ENCODE data around the gene CCDC170. TPM values are rescaled to one million over a fixed set of nuclear protein-coding genes. Genes with fewer than 3 reads are reported as not detected.
"Not testable (repeated sequence)": the region's sequence is repeated elsewhere in the genome, so short reads cannot be mapped to it uniquely, and the experiment has no call there.

The CCDC170 gene
- total RNA-seq, 1 donor from 2014 or later: not detected

GRCh38 chr6:151536188-151536479 is 42.3 kb downstream of the CCDC170 start:
- no peaks in the 10 kb centered on the region for H3K4me1 Mint-ChIP-seq (ENCODE audit: low read depth)
- H3K27ac Mint-ChIP-seq: no peak overlapping the region
- H3K27me3 Mint-ChIP-seq (ENCODE audit: insufficient read depth): peaks cover 2% of the 10 kb centered on the region
- peaks cover 23% of the 10 kb centered on the region for H3K9me3 Mint-ChIP-seq
- intact Hi-C loops (cut with micrococcal nuclease): no loop called here
- no peak overlapping the region for H3K4me3 Mint-ChIP-seq
- DNase-seq (ENCODE audit: low spot score): no peak
- H3K36me3 Mint-ChIP-seq (ENCODE audit: low read depth): no peaks in the 10 kb centered on the region

- Mint-ChIP-seq H3K4me3 (no peak overlapping the region), H3K9me3 (peaks cover 24% of the 10 kb centered on the region), H3K27me3 (ENCODE audit: insufficient read depth) (peaks cover 2% of the 10 kb centered on the region), H3K36me3 (ENCODE audit: low read depth) (no peaks in the 10 kb centered on the region), H3K27ac (no peak overlapping the region), H3K4me1 (ENCODE audit: low read depth) (no peaks in the 10 kb centered on the region)
- intact Hi-C loops (cut with micrococcal nuclease): no loop called here
- DNase-seq (ENCODE audit: low spot score): no peak
Measured at GRCh38 chr6:151537556-151537955, 43.7 kb downstream of the CCDC170 start.

- intact Hi-C loops (cut with micrococcal nuclease): no loop called here
- Mint-ChIP-seq H3K9me3 (peaks cover 21% of the 10 kb centered on the region), H3K4me3 (no peak overlapping the region), H3K4me1 (ENCODE audit: low read depth) (no peaks in the 10 kb centered on the region), H3K27ac (no peak overlapping the region), H3K27me3 (ENCODE audit: insufficient read depth) (peaks cover 2% of the 10 kb centered on the region), H3K36me3 (ENCODE audit: low read depth) (no peaks in the 10 kb centered on the region)
- no peak for DNase-seq (ENCODE audit: low spot score)
Measured at GRCh38 chr6:151539506-151540268, 45.9 kb downstream of the CCDC170 start.

GRCh38 chr6:151544453-151544852 is 50.6 kb downstream of the CCDC170 start:
- Mint-ChIP-seq H3K9me3 (peaks cover 17% of the 10 kb centered on the region), H3K4me1 (ENCODE audit: low read depth) (no peaks in the 10 kb centered on the region), H3K27ac (no peak overlapping the region), H3K27me3 (ENCODE audit: insufficient read depth) (peaks cover 2% of the 10 kb centered on the region), H3K4me3 (no peak overlapping the region), H3K36me3 (ENCODE audit: low read depth) (no peaks in the 10 kb centered on the region)
- intact Hi-C loops (cut with micrococcal nuclease): no loop called here
- no peak for DNase-seq (ENCODE audit: low spot score)

- H3K36me3 Mint-ChIP-seq (ENCODE audit: low read depth); H3K27ac Mint-ChIP-seq; H3K4me3 Mint-ChIP-seq; intact Hi-C loops (cut with micrococcal nuclease); H3K27me3 Mint-ChIP-seq (ENCODE audit: insufficient read depth); DNase-seq (ENCODE audit: low spot score); H3K4me1 Mint-ChIP-seq (ENCODE audit: low read depth): not testable (repeated sequence)
- H3K9me3 Mint-ChIP-seq: peaks cover 13% of the 10 kb centered on the region
Measured at GRCh38 chr6:151544884-151545283, 51.1 kb downstream of the CCDC170 start.

- Mint-ChIP-seq H3K4me3 (no peak overlapping the region), H3K4me1 (ENCODE audit: low read depth) (no peaks in the 10 kb centered on the region), H3K27me3 (ENCODE audit: insufficient read depth) (no peaks in the 10 kb centered on the region), H3K9me3 (no peaks in the 10 kb centered on the region), H3K27ac (no peak overlapping the region), H3K36me3 (ENCODE audit: low read depth) (no peaks in the 10 kb centered on the region)
- intact Hi-C loops (cut with micrococcal nuclease): no loop called here
- no peak for DNase-seq (ENCODE audit: low spot score)
Measured at GRCh38 chr6:151546941-151547659, 53.3 kb downstream of the CCDC170 start.

GRCh38 chr6:151548201-151548600 is 54.4 kb downstream of the CCDC170 start:
- no peaks in the 10 kb centered on the region for H3K4me1 Mint-ChIP-seq (ENCODE audit: low read depth)
- DNase-seq (ENCODE audit: low spot score): no peak
- H3K27me3 Mint-ChIP-seq (ENCODE audit: insufficient read depth): no peaks in the 10 kb centered on the region
- H3K27ac Mint-ChIP-seq: no peak overlapping the region
- intact Hi-C loops (cut with micrococcal nuclease): no loop called here
- no peak overlapping the region for H3K4me3 Mint-ChIP-seq
- H3K9me3 Mint-ChIP-seq: no peaks in the 10 kb centered on the region
- H3K36me3 Mint-ChIP-seq (ENCODE audit: low read depth): no peaks in the 10 kb centered on the region

GRCh38 chr6:151549790-151550189 is 56.0 kb downstream of the CCDC170 start:
- no peak for DNase-seq (ENCODE audit: low spot score)
- no peaks in the 10 kb centered on the region for H3K9me3 Mint-ChIP-seq
- H3K36me3 Mint-ChIP-seq (ENCODE audit: low read depth): no peaks in the 10 kb centered on the region
- intact Hi-C loops (cut with micrococcal nuclease): no loop called here
- no peaks in the 10 kb centered on the region for H3K4me1 Mint-ChIP-seq (ENCODE audit: low read depth)
- no peak overlapping the region for H3K27ac Mint-ChIP-seq
- no peak overlapping the region for H3K4me3 Mint-ChIP-seq
- no peaks in the 10 kb centered on the region for H3K27me3 Mint-ChIP-seq (ENCODE audit: insufficient read depth)

GRCh38 chr6:151550618-151551017 is 56.8 kb downstream of the CCDC170 start:
- no peaks in the 10 kb centered on the region for H3K27me3 Mint-ChIP-seq (ENCODE audit: insufficient read depth)
- H3K27ac Mint-ChIP-seq: no peak overlapping the region
- H3K36me3 Mint-ChIP-seq (ENCODE audit: low read depth): no peaks in the 10 kb centered on the region
- H3K4me1 Mint-ChIP-seq (ENCODE audit: low read depth): no peaks in the 10 kb centered on the region
- DNase-seq (ENCODE audit: low spot score): no peak
- no peak overlapping the region for H3K4me3 Mint-ChIP-seq
- intact Hi-C loops (cut with micrococcal nuclease): no loop called here
- H3K9me3 Mint-ChIP-seq: no peaks in the 10 kb centered on the region

GRCh38 chr6:151551223-151551857 is 57.5 kb downstream of the CCDC170 start:
- no peak overlapping the region for H3K4me3 Mint-ChIP-seq
- intact Hi-C loops (cut with micrococcal nuclease): no loop called here
- H3K4me1 Mint-ChIP-seq (ENCODE audit: low read depth): no peaks in the 10 kb centered on the region
- no peaks in the 10 kb centered on the region for H3K27me3 Mint-ChIP-seq (ENCODE audit: insufficient read depth)
- H3K27ac Mint-ChIP-seq: no peak overlapping the region
- no peaks in the 10 kb centered on the region for H3K36me3 Mint-ChIP-seq (ENCODE audit: low read depth)
- DNase-seq (ENCODE audit: low spot score): no peak
- H3K9me3 Mint-ChIP-seq: no peaks in the 10 kb centered on the region

- H3K4me1 Mint-ChIP-seq (ENCODE audit: low read depth): no peaks in the 10 kb centered on the region
- no peaks in the 10 kb centered on the region for H3K27me3 Mint-ChIP-seq (ENCODE audit: insufficient read depth)
- no peaks in the 10 kb centered on the region for H3K36me3 Mint-ChIP-seq (ENCODE audit: low read depth)
- H3K27ac Mint-ChIP-seq: no peak overlapping the region
- no peak for DNase-seq (ENCODE audit: low spot score)
- intact Hi-C loops (cut with micrococcal nuclease): no loop called here
- no peak overlapping the region for H3K4me3 Mint-ChIP-seq
- H3K9me3 Mint-ChIP-seq: peaks cover 4% of the 10 kb centered on the region
Measured at GRCh38 chr6:151553416-151554165, 59.8 kb downstream of the CCDC170 start.

- Mint-ChIP-seq H3K27me3 (ENCODE audit: insufficient read depth) (peaks cover 4% of the 10 kb centered on the region), H3K27ac (no peak overlapping the region), H3K4me3 (no peak overlapping the region), H3K36me3 (ENCODE audit: low read depth) (no peaks in the 10 kb centered on the region), H3K9me3 (peaks cover 45% of the 10 kb centered on the region), H3K4me1 (ENCODE audit: low read depth) (no peaks in the 10 kb centered on the region)
- DNase-seq (ENCODE audit: low spot score): no peak
- intact Hi-C loops (cut with micrococcal nuclease): no loop called here
Measured at GRCh38 chr6:151561238-151561637, 67.4 kb downstream of the CCDC170 start.

GRCh38 chr6:151564654-151565053 is 70.8 kb downstream of the CCDC170 start:
- H3K4me1 Mint-ChIP-seq (ENCODE audit: low read depth): no peaks in the 10 kb centered on the region
- H3K4me3 Mint-ChIP-seq: no peak overlapping the region
- peaks cover 38% of the 10 kb centered on the region for H3K9me3 Mint-ChIP-seq
- intact Hi-C loops (cut with micrococcal nuclease): no loop called here
- no peaks in the 10 kb centered on the region for H3K36me3 Mint-ChIP-seq (ENCODE audit: low read depth)
- no peak overlapping the region for H3K27ac Mint-ChIP-seq
- peaks cover 2% of the 10 kb centered on the region for H3K27me3 Mint-ChIP-seq (ENCODE audit: insufficient read depth)
- no peak for DNase-seq (ENCODE audit: low spot score)
